SK-N-SH treated with all-trans-retinoic acid at 6 μM for 48 hours (cell line): ENCODE measurements around the gene ZBTB16.

Experiments
- ATAC-seq: fragments of 200-7000 bp; cut with Tn5 transposase; 3 replicates; pipeline ENCODE4 v1.9.1; 2020; ENCODE audit warnings: mild to moderate bottlenecking, moderate library complexity
- ARNTL ChIP-seq: fragments of 450-650 bp; formaldehyde crosslinking; IDR thresholded peaks from 2 replicates; pipeline ENCODE4 v1.5.0; 2020; ENCODE audit warnings: low read depth, mild to moderate bottlenecking, moderate library complexity, borderline replicate concordance
- BACH2 ChIP-seq: fragments of 250-450 bp; sonication (Bioruptor Pico); IDR thresholded peaks from 2 replicates; pipeline ENCODE4 v1.9.0; 2021; ENCODE audit warnings: mild to moderate bottlenecking, borderline replicate concordance
- CSDC2 ChIP-seq: fragments of 250-450 bp; sonication (Bioruptor Pico); IDR thresholded peaks from 2 replicates; pipeline ENCODE4 v1.5.0; 2020; ENCODE audit warnings: mild to moderate bottlenecking, moderate library complexity
- ESRRG ChIP-seq: fragments of 250-450 bp; sonication (Bioruptor Pico); IDR thresholded peaks from 2 replicates; pipeline ENCODE4 v1.6.1; 2021; ENCODE audit warnings: mild to moderate bottlenecking
- ISL1 ChIP-seq: fragments of 250-450 bp; sonication (Bioruptor Pico); IDR thresholded peaks from 2 replicates; pipeline ENCODE4 v2.1.2; 2022; ENCODE audit warnings: mild to moderate bottlenecking, moderate library complexity
- OSR1 ChIP-seq: fragments of 250-450 bp; sonication (Bioruptor Pico); IDR thresholded peaks from 2 replicates; pipeline ENCODE4 v1.8.0; 2022; ENCODE audit warnings: moderate library complexity, mild to moderate bottlenecking, inconsistent platforms
- PATZ1 ChIP-seq: fragments of 250-450 bp; sonication (Bioruptor Pico); IDR thresholded peaks from 2 replicates; pipeline ENCODE4 v1.8.0; 2020; ENCODE audit warnings: mild to moderate bottlenecking, moderate library complexity, borderline replicate concordance
- POU6F1 ChIP-seq: fragments of 250-450 bp; sonication (Bioruptor Pico); IDR thresholded peaks from 2 replicates; pipeline ENCODE4 v1.8.0; 2021; ENCODE audit warnings: low read depth, mild to moderate bottlenecking, moderate library complexity, borderline replicate concordance
- PPARA ChIP-seq: fragments of 250-450 bp; sonication (Bioruptor Pico); IDR thresholded peaks from 2 replicates; pipeline ENCODE4 v1.5.0; 2020; ENCODE audit warnings: mild to moderate bottlenecking, borderline replicate concordance
- SNAI2 ChIP-seq: fragments of 250-450 bp; sonication (Bioruptor Pico); IDR thresholded peaks from 2 replicates; pipeline ENCODE4 v1.5.0; 2020; ENCODE audit warnings: mild to moderate bottlenecking, moderate library complexity
- TOX ChIP-seq: fragments of 250-450 bp; sonication (Bioruptor Pico); IDR thresholded peaks from 2 replicates; pipeline ENCODE4 v1.8.0; 2021; ENCODE audit warnings: mild to moderate bottlenecking, moderate library complexity, borderline replicate concordance
- TSHZ2 ChIP-seq: fragments of 250-450 bp; sonication (Bioruptor Pico); IDR thresholded peaks from 2 replicates; pipeline ENCODE4 v1.5.0; 2020; ENCODE audit warnings: mild to moderate bottlenecking, moderate library complexity
- ZC3H10 ChIP-seq: fragments of 250-450 bp; sonication (Bioruptor Pico); IDR thresholded peaks from 2 replicates; pipeline ENCODE4 v1.5.1; 2021; ENCODE audit warnings: mild to moderate bottlenecking, moderate library complexity
- ZFP3 ChIP-seq: fragments of 250-450 bp; sonication (Bioruptor Pico); IDR thresholded peaks from 2 replicates; pipeline ENCODE4 v1.5.0; 2020; ENCODE audit warnings: mild to moderate bottlenecking, moderate library complexity
- ZFP30 ChIP-seq: fragments of 450-650 bp; formaldehyde crosslinking; IDR thresholded peaks from 2 replicates; pipeline ENCODE4 v1.5.0; 2022; ENCODE audit warnings: mild to moderate bottlenecking, moderate library complexity
- ZNF70 ChIP-seq: fragments of 450-650 bp; formaldehyde crosslinking; IDR thresholded peaks from 2 replicates; pipeline ENCODE4 v1.5.0; 2020; ENCODE audit warnings: mild to moderate bottlenecking, moderate library complexity
- ZNF8 ChIP-seq: fragments of 450-650 bp; formaldehyde crosslinking; IDR thresholded peaks from 2 replicates; pipeline ENCODE4 v1.5.0; 2020; ENCODE audit warnings: mild to moderate bottlenecking, moderate library complexity

Gene ZBTB16

GRCh38 chr11:114279792-114280546 is 220.5 kb downstream of the ZBTB16 start (continued):
- TF ChIP-seq PATZ1 (CRISPR knock-in tag) = no peak
- TF ChIP-seq ARNTL (CRISPR knock-in tag) = no peak

- no peak for TF ChIP-seq ISL1 (CRISPR knock-in tag)
- no peak for TF ChIP-seq TSHZ2 (CRISPR knock-in tag)
- TF ChIP-seq ESRRG (CRISPR knock-in tag) = no peak
- no peak for TF ChIP-seq POU6F1 (CRISPR knock-in tag)
- TF ChIP-seq ZNF8 (CRISPR knock-in tag) = no peak
- 0 out of 2 replicates have a peak, but pooled peaks have one; percentile 51 for TF ChIP-seq CSDC2
- no peak for TF ChIP-seq TOX
- TF ChIP-seq BACH2 (CRISPR knock-in tag) = no peak
- no peak for TF ChIP-seq ZFP30
- 0 out of 2 replicates have a peak, but pooled peaks have one; percentile 30 for TF ChIP-seq ZFP3 (CRISPR knock-in tag)
- no peak for TF ChIP-seq PATZ1 (CRISPR knock-in tag)
- peak; percentile 95 for ATAC-seq
Observed at GRCh38 chr11:114280696-114281095, 221.2 kb downstream of the ZBTB16 start.

GRCh38 chr11:114281388-114281956 is 222.0 kb downstream of the ZBTB16 start:
- TF ChIP-seq CSDC2 (no peak), PPARA (CRISPR knock-in tag) (no peak), ZNF70 (CRISPR knock-in tag) (no peak), ZFP30 (no peak), POU6F1 (CRISPR knock-in tag) (no peak), PATZ1 (CRISPR knock-in tag) (no peak), ZNF8 (CRISPR knock-in tag) (no peak), TOX (no peak), ISL1 (CRISPR knock-in tag) (no peak), ZC3H10 (no peak), TSHZ2 (CRISPR knock-in tag) (no peak), SNAI2 (CRISPR knock-in tag) (no peak), OSR1 (CRISPR knock-in tag) (no peak), ZFP3 (CRISPR knock-in tag) (no peak)
- TF ChIP-seq, all 23 proteins: peak for 0
- ATAC-seq = no peak
